ENCODE measurements around the gene ATF6. TPM values are rescaled to one million over a fixed set of nuclear protein-coding genes. Genes with fewer than 3 reads are reported as not detected.
"Not testable (repeated sequence)": the region's sequence is repeated elsewhere in the genome, so short reads cannot be mapped to it uniquely, and the experiment has no call there.

ATF6 gene
- total and polyA plus RNA-seq, 2 donors from 2014 or later, result 11.5 to 35.6 TPM

DNA sequence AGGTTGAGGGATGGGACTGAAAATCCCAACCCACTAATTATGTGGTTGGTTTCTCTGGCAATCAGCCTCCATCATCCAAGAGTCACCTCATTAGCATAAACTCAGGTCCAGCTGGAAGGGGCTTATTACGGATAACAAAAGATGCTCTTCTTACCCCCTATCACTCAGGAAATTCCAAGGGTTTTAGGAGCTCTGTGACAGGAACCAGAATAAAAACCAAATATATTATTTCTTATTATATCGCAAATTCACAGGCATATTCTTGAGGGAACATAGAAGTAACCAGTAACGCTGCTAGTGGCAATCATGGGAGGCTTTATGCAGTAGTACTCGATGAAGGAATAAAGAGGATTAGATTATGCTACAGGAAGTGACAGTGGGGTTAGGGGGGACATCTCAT, 59.7 kb downstream of the ATF6 start:
- intact Hi-C loops (cut with DNase I), result no loop called here

GRCh38 chr1:161826478-161826877, 60.4 kb downstream of the ATF6 start:
- Histone ChIP-seq H3K27me3 (ENCODE audit: control insufficient read depth, insufficient read depth, low read length) (no peaks in the 10 kb centered on the region), H3K9ac (ENCODE audit: low read length in 3 of 3) (no peak overlapping the region), H3K4me3 (ENCODE audit: low read length in 3 of 3) (no peak overlapping the region), H3K9me3 (ENCODE audit: control insufficient read depth in 2 of 3, insufficient read depth in 1 of 3, low read length in 3 of 3) (no peaks in the 10 kb centered on the region), H3K4me1 (ENCODE audit: control insufficient read depth in 2 of 3, insufficient read depth in 2 of 3, low read depth in 1 of 3, low read length in 3 of 3) (no peaks in the 10 kb centered on the region), H3K36me3 (ENCODE audit: control insufficient read depth in 2 of 3, insufficient read depth in 3 of 3, low read length in 3 of 3) (peaks cover 0 to 9% (median 2%) of the 10 kb centered on the region in 3 donors), H3K27ac (ENCODE audit: low read depth in 2 of 2, low read length in 2 of 2) (no peak overlapping the region)
- intact Hi-C loops (cut with DNase I), result no loop called here
- no peak for FAIRE-seq
- DNase-seq, result no peak
- TF ChIP-seq CTCF (IDR thresholded peaks at IDR 0.05; ENCODE audit: borderline replicate concordance, extremely low read depth, insufficient read depth), result no peak

More for the DNA sequence above, 59.7 kb downstream of the ATF6 start:
- no peak overlapping the region for H3K4me3 ChIP-seq (ENCODE audit: low read length in 3 of 3)
- H3K4me1 ChIP-seq (ENCODE audit: control insufficient read depth in 2 of 3, insufficient read depth in 2 of 3, low read depth in 1 of 3, low read length in 3 of 3), result no peaks in the 10 kb centered on the region
- no peak overlapping the region for H3K9ac ChIP-seq (ENCODE audit: low read length in 3 of 3)
- no peak for TF ChIP-seq CTCF (IDR thresholded peaks at IDR 0.05; ENCODE audit: borderline replicate concordance, extremely low read depth, insufficient read depth)
- DNase-seq (no peak), FAIRE-seq (no peak)
- no peaks in the 10 kb centered on the region for H3K9me3 ChIP-seq (ENCODE audit: control insufficient read depth in 2 of 3, insufficient read depth in 1 of 3, low read length in 3 of 3)
- H3K27me3 ChIP-seq (ENCODE audit: control insufficient read depth, insufficient read depth, low read length), result no peaks in the 10 kb centered on the region
- H3K27ac ChIP-seq (ENCODE audit: low read depth in 2 of 2, low read length in 2 of 2), result no peak overlapping the region
- peaks cover 0 to 16% (median 6%) of the 10 kb centered on the region in 3 donors for H3K36me3 ChIP-seq (ENCODE audit: control insufficient read depth in 2 of 3, insufficient read depth in 3 of 3, low read length in 3 of 3)

GRCh38 chr1:161827786-161828185, 61.7 kb downstream of the ATF6 start:
- intact Hi-C loops (cut with DNase I), result no loop called here

DNA sequence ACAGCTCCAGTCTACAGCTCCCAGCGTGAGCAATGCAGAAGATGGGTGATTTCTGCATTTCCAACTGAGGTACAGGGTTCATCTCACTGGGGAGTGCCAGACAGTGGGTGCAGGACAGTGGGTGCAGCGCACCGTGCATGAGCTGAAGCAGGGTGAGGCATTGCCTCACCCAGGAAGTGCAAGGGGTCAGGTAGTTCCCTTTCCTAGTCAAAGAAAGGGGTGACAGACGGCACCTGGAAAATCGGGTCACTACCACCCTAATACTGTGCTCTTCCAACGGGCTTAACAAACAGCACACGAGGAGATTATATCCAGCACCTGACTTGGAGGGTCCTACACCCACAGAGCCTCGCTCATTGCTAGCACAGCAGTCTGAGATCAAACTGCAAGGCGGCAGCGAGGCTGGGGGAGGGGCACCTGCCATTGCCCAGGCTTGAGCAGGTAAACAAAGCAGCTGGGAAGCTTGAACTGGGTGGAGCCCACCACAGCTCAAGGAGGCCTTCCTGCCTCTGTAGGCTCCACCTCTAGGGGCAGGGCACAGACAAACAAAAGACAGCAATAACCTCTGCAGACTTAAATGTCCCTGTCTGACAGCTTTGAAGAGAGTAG, 66.3 kb downstream of the ATF6 start:
- H3K27me3 ChIP-seq (ENCODE audit: control insufficient read depth, insufficient read depth, low read length); FAIRE-seq; H3K27ac ChIP-seq (ENCODE audit: low read depth in 2 of 2, low read length in 2 of 2); H3K4me1 ChIP-seq (ENCODE audit: control insufficient read depth in 2 of 3, insufficient read depth in 2 of 3, low read depth in 1 of 3, low read length in 3 of 3); H3K36me3 ChIP-seq (ENCODE audit: control insufficient read depth in 2 of 3, insufficient read depth in 3 of 3, low read length in 3 of 3); H3K9me3 ChIP-seq (ENCODE audit: control insufficient read depth in 2 of 3, insufficient read depth in 1 of 3, low read length in 3 of 3); H3K4me3 ChIP-seq (ENCODE audit: low read length in 3 of 3); intact Hi-C loops (cut with DNase I); DNase-seq; H3K9ac ChIP-seq (ENCODE audit: low read length in 3 of 3): not testable (repeated sequence)

More at GRCh38 chr1:161827786-161828185, 61.7 kb downstream of the ATF6 start:
- FAIRE-seq, result no peak
- no peak for DNase-seq
- Histone ChIP-seq H3K9me3 (ENCODE audit: control insufficient read depth in 2 of 3, insufficient read depth in 1 of 3, low read length in 3 of 3) (no peaks in the 10 kb centered on the region), H3K4me3 (ENCODE audit: low read length in 3 of 3) (no peak overlapping the region), H3K27ac (ENCODE audit: low read depth in 2 of 2, low read length in 2 of 2) (no peak overlapping the region), H3K27me3 (ENCODE audit: control insufficient read depth, insufficient read depth, low read length) (no peaks in the 10 kb centered on the region), H3K36me3 (ENCODE audit: control insufficient read depth in 2 of 3, insufficient read depth in 3 of 3, low read length in 3 of 3) (peaks cover 0 to 5% (median 2%) of the 10 kb centered on the region in 3 donors), H3K4me1 (ENCODE audit: control insufficient read depth in 2 of 3, insufficient read depth in 2 of 3, low read depth in 1 of 3, low read length in 3 of 3) (no peaks in the 10 kb centered on the region), H3K9ac (ENCODE audit: low read length in 3 of 3) (no peak overlapping the region)
- no peak for TF ChIP-seq CTCF (IDR thresholded peaks at IDR 0.05; ENCODE audit: borderline replicate concordance, extremely low read depth, insufficient read depth)
